SIG-M5 treated with dmso at 0.1 percent for 504 hours (cell line): ENCODE measurements around the gene TIMM10B.

Experiments
- DNase-seq: peaks from one replicate; lab custom pipeline; 2025; ENCODE audit not compliant: unreplicated experiment; lab: John Stamatoyannopoulos, UW

The TIMM10B gene

DNA sequence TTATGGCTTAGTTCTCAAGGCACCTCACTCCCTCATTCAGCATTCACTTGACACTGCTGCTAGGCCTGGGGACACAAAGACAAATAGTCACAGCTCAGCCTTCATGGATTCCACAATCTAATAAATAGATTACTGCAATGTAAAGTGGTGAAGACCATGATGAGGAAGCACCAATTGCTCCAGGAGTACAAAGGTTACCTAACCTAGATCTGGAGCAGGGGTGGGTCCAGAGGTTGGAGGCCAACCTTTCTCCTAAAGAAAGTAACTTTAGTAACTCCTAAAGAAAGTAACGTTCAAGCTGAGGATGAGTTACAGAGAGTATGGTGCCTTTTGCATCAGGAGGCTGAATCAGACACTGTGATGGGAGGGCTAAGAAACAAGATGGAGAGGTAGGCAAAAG, 11.7 kb upstream of the TIMM10B start:
- DNase-seq: no peak

DNA sequence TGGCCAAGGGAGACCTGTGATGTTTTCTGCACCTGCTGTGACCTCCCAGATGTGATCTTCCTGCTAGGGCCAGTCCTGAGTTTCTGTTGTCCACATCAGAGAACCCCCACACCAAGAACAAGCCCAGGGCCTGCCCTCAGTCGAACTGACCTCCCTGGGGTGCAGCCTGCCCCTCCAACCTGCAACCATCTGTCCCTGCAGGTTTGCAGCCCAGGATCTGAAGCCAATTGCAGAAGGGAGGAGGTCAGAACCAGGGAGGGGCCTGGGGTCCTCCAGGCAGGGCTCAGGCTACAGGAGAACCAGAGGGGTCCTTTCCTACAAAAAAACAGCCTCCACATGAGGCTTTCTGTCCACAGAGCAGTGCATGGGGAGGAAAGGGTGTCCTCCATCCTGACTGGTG, 8.4 kb upstream of the TIMM10B start:
- no peak for DNase-seq

DNA sequence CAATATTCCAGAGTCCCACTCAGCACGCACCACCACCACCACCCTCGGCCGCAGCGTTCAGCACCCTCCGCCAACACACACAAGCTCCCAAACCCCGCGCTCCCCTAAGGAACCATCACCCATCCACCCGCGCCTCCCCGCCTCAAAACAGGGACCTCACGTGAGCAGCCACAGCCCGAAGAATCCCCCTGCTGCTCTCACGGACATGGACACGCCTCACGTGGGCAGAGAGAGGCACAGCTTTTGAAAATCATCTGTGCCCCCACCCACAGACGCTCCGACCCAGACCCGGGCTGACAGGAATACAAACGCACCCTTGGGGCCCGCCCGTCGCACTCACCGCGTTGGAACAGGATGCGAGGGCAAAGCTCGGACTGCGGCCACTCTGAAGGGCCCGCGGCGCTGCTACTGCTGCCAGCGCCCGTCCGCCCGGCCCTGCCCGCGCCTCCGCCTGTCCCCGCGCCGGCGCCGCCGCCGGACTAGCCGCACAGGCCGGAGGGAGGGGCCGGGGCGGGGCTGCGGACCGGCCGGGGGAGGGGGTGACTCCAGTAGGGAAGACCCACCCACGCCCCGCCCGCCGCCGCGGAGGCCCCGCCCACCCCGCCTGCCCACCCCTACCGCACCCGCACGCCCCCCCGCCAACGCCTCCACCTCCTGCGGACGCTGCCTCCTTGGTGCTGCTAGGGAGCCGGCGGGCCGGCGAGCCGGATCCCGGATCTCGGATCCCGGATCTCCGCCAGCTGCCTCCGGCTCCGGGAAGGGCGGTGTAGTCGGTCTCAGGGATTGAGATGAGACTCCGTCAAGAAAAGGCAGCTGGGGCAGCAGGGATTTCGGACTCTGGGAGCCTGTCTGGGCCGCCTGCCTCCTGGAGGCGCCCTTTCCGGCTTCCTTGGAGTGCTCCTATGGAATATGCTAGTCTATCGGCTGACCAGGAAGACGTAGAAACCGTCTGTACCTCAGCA, 7.6 kb upstream of the TIMM10B start, which contains the start of gene TRIM3:
Gene TRIM3 (minus strand): TSS at position 491 of the 962 bp plus-strand sequence. CDS start 8,246 bp downstream, outside the sequence.
- DNase-seq: peak; percentile 51

DNA sequence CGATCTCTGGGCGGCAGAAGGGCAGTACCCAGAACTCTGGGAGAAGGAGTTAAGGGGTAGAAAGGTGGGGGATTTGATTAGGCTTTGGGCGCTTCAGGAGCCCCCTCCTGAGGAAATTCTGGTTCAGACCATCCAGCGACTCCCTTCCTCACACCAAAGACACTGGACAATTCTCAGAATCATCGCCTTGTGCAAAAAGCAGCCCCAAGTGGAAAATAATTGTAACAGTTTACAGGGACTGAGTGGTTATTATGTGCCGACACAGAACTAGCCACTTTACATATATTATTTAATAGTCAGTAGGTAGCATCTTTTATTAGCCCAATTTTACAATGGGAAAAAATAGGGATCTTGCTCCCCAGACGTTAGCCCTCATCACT, 6.9 kb upstream of the TIMM10B start:
- no peak for DNase-seq

DNA sequence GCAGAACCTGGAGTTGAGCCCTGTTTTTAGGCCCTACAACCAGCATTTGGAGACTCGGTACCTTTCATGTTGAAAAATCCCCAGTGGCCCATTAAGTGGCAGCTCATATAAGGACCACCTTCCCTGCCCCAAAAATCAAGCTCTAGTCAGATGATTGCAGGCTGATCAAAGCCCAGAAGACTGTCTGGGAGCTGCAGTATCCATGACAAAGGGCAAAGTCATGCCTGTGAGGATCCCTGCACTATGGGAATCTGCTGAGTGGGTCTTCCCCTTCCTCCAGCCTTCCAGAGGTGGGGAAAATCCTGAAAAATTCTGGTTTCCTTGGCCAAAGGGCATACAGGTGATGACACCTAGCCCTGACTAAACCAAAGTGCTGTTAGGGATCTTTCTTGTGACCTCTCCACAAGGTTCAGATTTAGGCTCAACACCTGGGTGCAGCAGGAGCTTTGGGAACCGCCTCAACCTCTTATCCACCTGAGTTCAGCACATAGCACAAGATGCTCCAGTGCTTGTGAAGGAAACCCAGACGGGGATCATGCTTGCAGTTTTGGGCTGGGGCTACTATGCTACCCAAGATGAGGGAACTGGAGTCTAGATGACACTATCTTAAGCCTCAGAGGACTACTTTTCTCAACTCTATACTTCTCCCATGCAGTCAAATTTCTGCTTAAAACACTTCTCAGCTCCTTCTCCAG, 6.3 kb upstream of the TIMM10B start:
- no peak for DNase-seq

DNA sequence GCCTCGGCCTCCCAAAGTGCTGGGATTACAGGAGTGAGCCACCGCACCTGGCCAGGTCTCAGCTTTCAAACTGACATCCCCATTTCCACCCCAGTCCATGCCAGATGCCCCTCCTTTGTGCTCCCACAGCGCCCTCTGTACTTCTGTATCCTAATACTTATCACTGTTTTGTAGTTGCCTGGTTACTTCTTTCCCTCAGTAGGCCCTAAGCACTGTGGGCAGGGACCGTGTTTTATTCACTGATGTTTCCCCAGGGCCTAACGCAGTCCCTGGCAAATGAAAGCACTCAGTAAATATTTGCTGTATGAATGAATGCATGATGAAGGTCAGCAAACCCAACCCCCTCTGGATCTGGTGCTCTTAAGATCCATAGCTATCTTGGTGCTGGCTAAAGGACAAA, 5.4 kb upstream of the TIMM10B start:
- no peak for DNase-seq

DNA sequence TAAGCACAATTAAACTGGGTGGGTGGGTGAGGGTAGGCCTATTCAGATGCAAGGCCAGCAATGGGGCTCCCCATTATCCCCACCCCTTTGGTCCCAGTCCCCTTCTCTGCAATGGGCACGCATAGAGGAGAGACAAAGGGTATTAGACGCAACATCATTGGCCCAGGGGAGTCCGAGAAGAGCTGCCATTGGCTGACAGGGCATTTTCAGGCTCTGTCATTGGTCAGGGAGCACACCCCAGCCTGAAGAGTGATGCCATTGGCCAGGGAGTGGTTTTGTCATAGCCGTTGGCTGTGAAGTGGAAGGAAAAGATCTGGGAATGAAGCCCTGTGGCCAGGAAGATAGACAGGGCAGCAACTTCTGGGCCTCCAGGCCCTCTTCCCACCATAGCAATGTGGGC, 4.7 kb upstream of the TIMM10B start:
- DNase-seq: no peak

DNA sequence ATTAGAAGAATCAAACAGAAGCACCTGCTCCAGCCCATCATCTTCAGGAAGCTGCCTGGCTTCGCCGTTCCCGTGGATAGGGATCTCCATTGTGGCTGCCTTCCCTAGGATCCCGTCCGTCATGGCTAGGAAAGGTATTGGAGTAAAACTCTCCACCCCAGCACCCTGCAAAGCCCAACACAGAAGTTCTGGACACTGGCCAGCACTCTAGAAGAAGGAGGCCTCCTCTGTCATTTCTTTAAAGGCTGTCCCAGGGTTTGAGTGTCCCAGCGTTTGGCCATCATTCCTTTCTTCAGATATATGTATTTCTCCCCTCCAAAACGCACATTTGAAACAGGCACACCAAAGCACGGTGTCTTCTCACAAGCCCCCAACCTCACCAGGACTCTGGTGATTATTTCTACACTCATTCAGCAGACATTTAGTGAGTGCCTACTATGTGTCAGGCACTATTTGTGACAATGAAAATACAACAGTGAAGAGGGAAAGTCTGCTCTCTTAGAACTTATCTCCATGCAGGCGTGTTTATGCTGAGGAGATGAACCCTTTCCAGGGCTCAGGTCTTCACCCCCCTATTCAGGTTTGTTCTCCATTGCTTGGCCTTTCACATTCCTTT, 894 bp upstream of the TIMM10B start:
- DNase-seq: no peak

DNA sequence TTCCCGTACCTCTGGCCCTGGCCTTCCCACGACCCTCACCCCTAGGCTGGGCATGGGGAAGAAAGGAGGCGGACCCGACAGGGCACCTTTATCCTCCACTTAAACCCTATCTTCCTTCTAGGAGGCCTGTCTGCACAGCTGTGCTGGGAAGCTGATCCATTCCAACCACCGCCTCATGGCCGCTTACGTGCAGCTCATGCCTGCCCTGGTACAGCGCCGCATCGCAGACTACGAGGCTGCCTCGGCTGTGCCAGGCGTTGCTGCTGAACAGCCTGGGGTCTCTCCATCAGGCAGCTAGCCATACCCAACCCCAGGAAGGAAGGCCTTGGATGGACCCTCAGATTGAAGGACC, 599 bp downstream of the TIMM10B start:
- DNase-seq: no peak

DNA sequence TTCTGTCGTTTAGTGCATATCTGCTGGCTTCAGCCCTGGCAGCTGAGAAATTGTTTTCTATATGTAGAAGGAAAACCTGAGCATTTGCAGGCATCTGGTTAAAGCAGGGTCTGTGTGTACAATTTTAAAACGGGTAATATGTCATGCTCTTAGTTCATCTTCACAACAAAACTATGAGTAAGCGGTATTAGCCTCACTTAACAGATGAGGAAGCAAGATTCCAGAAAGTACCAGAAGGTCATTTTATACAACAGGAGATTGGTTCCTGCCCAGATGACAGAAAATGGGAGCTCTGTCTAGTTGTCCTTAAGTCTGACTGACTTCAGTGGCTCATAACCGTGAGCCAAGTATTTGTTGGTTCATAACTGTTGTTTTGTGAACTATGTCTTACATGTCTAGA, 1.1 kb downstream of the TIMM10B start:
- DNase-seq: no peak

DNA sequence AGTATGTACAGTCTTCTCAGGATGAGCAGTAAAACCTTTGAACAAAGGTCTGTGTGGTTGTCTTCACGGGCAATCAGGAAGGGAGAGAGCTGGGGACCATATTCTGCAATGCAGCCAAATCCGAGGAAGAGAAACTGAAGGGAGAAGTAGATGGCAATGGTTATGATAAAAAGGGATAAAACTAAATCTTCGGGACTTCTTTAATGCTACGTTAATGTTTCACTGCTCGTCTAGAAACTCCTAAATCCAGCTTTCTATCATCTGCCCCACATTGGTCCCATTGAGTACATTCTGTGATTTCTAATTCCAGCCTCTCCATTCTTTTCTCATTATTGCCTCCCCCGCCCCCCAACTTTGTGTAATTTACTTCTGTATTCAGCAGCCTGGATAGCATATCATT, 1.7 kb downstream of the TIMM10B start:
- no peak for DNase-seq

DNA sequence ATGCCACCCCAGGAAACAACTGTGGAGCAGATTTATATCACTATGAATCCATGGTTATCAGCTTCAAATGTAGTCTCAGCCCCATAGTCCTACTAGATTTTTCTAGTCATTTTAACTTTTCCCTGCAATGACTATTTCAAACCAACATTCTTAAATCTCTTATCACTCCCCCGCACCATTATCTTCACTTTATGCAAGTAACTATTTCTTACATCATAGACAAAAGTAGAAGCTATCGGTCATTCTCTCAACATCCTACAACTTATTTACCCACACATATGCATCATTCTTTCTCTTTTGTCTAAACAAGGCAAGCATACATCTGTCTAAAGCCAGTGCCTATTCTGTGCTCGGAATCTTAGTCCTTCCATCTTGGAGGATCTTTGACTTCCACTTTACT, 4.4 kb downstream of the TIMM10B start:
- no peak for DNase-seq

DNA sequence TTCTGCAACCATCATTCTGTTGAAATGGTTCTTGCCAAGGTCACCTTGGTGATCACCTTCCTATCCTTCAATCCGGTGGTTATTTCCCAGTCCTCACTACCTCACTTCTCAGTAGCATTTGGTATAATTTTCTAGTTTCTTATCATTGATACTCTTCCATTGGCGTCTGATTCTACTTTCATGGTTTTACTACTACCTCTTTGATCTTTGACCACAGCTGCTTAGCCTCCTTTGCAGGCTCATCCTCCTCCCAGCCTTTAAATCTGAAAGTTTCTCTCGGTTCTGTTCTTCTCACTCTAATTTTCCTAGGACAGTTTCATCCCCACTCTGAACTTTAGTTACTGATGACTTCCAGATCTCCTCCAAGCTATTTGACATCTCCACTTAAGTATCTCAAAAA, 5.0 kb downstream of the TIMM10B start:
- no peak for DNase-seq

DNA sequence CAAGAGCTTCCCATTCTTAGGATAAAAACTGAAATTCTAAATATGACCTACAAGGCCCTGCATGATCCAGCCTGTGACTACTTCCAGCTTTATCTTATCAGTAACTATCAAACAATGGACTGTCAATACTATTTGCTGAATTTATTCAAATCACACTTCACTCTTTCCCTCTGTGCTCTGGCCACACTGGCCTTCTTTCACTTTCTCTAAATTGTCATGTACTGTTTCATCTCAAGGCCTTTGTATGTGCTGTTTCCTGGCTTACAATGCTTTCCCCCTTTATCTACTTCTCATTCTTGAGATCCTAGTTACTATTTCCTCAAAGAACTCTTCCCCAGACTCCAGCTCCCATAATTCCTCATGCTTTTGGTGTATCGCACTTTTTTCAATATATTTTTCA, 5.6 kb downstream of the TIMM10B start:
- no peak for DNase-seq

DNA sequence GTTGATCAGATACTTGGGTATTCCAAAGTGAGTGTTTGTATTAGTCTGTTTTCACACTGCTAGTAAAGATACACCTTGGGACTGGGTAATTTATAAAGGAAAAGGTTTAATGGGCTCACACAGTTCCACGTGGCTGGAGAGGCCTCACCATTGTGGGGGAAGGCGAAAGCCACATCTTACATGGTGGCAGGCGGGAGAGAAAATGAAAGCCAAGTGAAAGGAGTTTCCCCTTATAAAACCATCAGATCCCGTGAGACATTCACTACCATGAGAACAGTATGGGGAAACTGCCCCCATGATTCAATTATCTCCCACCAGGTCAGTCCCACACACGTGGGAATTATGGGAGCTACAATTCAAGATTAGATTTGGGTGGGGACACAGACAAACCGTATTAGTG, 7.0 kb downstream of the TIMM10B start:
- DNase-seq: no peak

DNA sequence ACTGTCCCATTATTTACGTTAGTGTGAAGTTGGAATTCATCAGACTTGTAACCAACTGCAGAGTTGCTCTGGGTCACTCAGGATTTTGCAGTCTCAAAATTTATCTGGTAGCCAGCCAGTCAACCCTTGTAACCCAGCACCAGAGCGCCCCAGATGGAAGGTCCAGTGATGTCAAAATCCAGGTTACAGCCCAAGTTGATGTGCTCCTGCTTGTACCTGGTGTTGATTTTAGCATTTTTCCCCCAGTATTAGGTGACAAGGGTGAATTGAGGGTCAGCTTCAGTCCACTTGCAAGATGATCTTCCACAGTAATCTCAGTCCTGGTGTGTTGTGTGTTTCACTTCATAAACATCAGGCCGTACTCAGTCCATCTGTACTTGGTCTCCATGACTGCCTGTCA, 7.5 kb downstream of the TIMM10B start:
- DNase-seq: no peak

DNA sequence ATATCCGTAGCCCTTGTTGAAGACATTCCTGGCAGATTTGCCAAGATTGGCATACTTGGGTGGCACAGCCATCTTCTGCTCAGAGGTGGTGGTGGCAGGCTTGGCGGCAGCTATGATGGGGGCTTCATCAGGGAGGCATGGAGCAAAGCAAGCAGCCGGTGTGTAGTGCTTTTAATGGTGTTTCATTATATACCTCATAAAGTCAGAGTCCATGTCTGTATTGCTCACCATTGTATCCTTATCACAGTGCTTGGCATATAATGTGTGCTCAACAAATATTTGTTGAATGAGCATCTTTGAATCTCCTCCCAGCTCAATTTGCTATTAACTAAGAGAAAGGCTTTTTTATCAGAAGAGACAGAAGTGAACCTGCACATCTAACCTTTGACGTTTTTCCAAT, 8.0 kb downstream of the TIMM10B start:
- no peak for DNase-seq

DNA sequence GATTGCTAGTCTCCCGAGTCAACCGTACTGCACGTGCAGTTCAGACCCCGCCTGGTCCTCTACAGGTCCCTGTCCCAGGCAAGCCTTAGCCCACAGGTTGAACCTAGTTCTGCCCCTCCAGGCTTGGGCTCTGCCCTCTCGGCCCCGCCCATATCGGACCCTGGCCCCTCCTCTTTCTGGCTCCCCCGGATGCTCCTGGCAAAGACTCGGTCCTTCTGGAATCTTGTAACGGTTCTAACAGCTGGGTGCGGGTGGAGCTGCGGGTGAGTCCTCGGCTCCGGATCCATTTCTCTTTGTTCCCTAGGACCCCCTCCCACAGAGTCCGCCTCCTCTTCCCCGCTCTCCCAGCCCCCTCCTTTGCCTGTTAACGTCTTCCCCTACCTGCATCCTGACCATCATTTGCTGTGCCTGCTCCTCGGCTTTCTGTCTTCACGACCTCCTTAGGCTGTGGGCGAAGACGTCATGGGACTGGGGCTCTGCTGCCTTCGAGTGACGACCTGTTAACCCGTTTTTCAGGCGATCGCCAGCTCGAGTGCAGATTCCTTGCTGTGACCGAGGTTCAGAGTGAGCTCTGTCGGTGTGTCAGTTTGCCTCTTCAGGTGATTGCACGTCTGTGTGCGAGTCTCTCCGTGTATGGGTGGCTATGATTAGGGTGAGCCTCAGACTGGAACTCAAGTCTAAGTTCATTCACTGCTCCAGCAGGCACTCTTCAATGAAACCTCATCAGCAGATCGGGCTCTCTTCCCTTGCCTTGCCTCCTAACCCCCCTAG, 16.0 kb downstream of the TIMM10B start, which contains the start of gene DNHD1:
Gene DNHD1 (plus strand): TSS at position 212 of the 771 bp plus-strand sequence. CDS start 936 bp downstream, outside the sequence.
- DNase-seq: no peak

DNA sequence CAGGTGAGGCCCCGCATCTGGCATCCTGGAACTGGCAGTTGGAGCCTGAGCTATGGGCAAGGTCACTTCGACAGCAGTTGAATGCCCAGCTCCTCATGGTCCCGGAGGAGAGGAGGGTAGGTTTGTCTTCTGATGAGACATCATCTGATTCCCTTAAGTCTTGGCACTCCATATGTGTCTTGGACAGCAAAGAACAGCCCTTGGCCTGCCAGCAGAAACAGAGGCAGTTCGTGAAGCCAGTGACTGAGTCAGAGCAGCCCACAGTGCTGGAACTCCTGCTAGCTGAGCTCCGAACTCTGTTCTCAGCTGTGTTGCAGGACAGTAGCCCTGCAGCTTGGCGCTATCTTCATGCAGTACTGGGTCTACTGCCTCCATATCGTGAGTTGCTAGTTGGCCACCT, 16.8 kb downstream of the TIMM10B start:
- DNase-seq: no peak

DNA sequence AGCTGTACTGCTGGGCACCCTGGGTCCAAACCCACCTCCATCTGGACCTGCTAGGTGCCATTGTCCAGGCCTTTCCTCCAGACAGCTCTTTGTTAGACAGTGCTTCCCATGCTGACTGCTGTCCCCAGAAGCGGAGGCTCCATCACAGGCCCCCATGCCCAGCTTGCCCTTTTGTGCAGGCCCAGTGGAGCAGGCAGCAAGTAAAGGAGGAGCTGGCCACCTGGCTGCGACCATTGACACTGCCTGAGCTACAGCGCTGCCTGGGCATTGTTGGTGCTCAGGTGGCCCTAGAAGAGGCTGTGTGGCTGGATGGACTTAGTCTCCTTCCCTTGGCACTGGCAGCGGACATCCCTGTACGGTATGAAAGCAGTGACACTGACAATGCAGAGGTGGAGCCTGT, 17.2 kb downstream of the TIMM10B start:
- DNase-seq: no peak

DNA sequence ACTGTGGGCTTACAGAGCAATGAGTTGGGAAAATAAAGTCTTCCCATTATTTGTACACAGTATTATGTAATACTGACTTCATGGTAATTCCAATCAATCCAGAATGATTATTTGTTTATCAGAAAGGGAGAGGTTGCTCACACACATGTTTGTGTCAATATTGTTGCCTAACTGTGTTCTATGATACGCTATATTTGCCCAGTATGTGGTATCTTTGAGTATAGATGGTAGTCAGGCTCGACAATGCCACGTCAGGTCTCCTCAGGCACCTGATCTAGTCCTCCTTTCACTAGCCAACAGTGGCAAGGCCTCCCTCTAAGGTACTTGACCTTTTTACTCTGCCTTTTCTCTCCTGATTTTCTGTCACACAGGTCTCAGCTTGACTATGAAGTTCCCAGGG, 21.1 kb downstream of the TIMM10B start:
- no peak for DNase-seq
